Tibial nerve (tissue), 4 donors: Measurements from ENCODE around the gene RASSF5. TPM values are rescaled to one million over a fixed set of nuclear protein-coding genes. Genes with fewer than 3 reads are reported as not detected.

ENCODE experiments used
- DNase-seq, 2 donors: peaks; one replicate each; pipeline ENCODE4 v3.0.0-alpha.2; 2019; ENCODE audit warnings: low spot score in 2 of 2
- H3K27ac ChIP-seq, 4 donors: fragments of 200-600 bp; sonication (generic) in 3 of 4; one replicate each; pipeline ENCODE4 v1.5.1; 2017 to 2019; ENCODE audit warnings: mild to moderate bottlenecking in 1 of 4
- H3K27me3 ChIP-seq, 2 donors: fragments of 200-600 bp; sonication (generic) in 1 of 2; one replicate each; pipeline versions ENCODE4 v1.5.1 to v1.6.0; 2017 to 2019
- H3K36me3 ChIP-seq, 3 donors: fragments of 200-600 bp; sonication (generic); one replicate each; pipeline ENCODE4 v1.5.1; 2018 to 2019
- H3K4me1 ChIP-seq, 4 donors: fragments of 200-600 bp; sonication (generic) in 3 of 4; one replicate each; pipeline ENCODE4 v1.5.1; 2017 to 2019
- H3K4me3 ChIP-seq, 4 donors: fragments of 200-600 bp; sonication (generic) in 3 of 4; one replicate each; pipeline ENCODE4 v1.5.1; 2017 to 2019; ENCODE audit warnings: mild to moderate bottlenecking in 1 of 4, moderate library complexity in 1 of 4
- H3K9me3 ChIP-seq, 4 donors: fragments of 200-600 bp; sonication (generic) in 3 of 4; one replicate each; pipeline ENCODE4 v1.5.1; 2017 to 2019
- CTCF ChIP-seq, 5 experiments: fragments of 200-600 bp in 3 of 5; fragments of 450-650 bp in 2 of 5; sonication (generic) in 3 of 5; IDR thresholded peaks; one replicate each; pipeline ENCODE4 v1.5.1; 2016 to 2019; ENCODE audit warnings: antibody characterized with exemption in 5 of 5, mild to moderate bottlenecking in 3 of 5, moderate library complexity in 2 of 5
- EP300 ChIP-seq, 2 donors: sonication (generic); formaldehyde crosslinking; IDR thresholded peaks; one replicate each; pipeline ENCODE4 v1.6.1; 2017; ENCODE audit warnings: antibody characterized with exemption in 2 of 2, mild to moderate bottlenecking in 1 of 2
- POLR2A ChIP-seq, 2 donors: fragments of 450-650 bp; IDR thresholded peaks; one replicate each; pipeline ENCODE4 v1.6.1; 2017; ENCODE audit warnings: antibody characterized with exemption in 2 of 2, mild to moderate bottlenecking in 2 of 2, moderate library complexity in 2 of 2
- WGBS, 2 donors: methylation state at CpG; one replicate each; pipeline ENCODE4 v1.1.5; 2018; 5-methylcytosine and 5-hydroxymethylcytosine counted together
- total RNA-seq, 4 donors: library from RNA; depleted of rRNA; stranded (reverse); fragments of >200 nt; gene quantifications; one replicate each; pipeline ENCODE4 v1.1.0, GENCODE V29; 2016

RASSF5 gene
- total RNA-seq, 4 donors from 2014 or later = 24.0 to 32.9 (median 30.2) TPM

- DNase-seq = no peak
- H3K27ac ChIP-seq = peak overlapping the region in 2 of 4 donors; percentile 66 to 84
- no peaks in the 10 kb centered on the region for H3K9me3 ChIP-seq
- WGBS, 2 donors = 31% methylated on average over 6 of the region's 6 CpGs
- peaks cover 0 to 24% of the 10 kb centered on the region in 2 donors for H3K27me3 ChIP-seq
- peaks cover 0 to 82% (median 12%) of the 10 kb centered on the region in 4 donors for H3K4me1 ChIP-seq
- no peaks in the 10 kb centered on the region for H3K36me3 ChIP-seq
- TF ChIP-seq POLR2A (IDR thresholded peaks at IDR 0.05) (no peak), EP300 (IDR thresholded peaks at IDR 0.05) (peak in 1 of 2 donors; percentile 25)
- H3K4me3 ChIP-seq = peak overlapping the region in 3 of 4 donors; percentile 32 to 80 (median 63)
Observed at GRCh38 chr1:206508956-206509355, 1.6 kb downstream of the RASSF5 start.

- H3K27me3 ChIP-seq = peaks cover 0 to 24% of the 10 kb centered on the region in 2 donors
- peaks cover 0 to 82% (median 16%) of the 10 kb centered on the region in 4 donors for H3K4me1 ChIP-seq
- H3K27ac ChIP-seq = peak overlapping the region in 1 of 4 donors; percentile 15
- no peak for TF ChIP-seq EP300 (IDR thresholded peaks at IDR 0.05)
- no peak for TF ChIP-seq POLR2A (IDR thresholded peaks at IDR 0.05)
- TF ChIP-seq CTCF (IDR thresholded peaks at IDR 0.05) = no peak
- DNase-seq = no peak
- H3K9me3 ChIP-seq = no peaks in the 10 kb centered on the region
- no peaks in the 10 kb centered on the region for H3K36me3 ChIP-seq
- H3K4me3 ChIP-seq = peak overlapping the region in 1 of 4 donors; percentile 80
- WGBS, 2 donors = 63 to 73% methylated on average over 12 of the region's 12 CpGs
Observed at GRCh38 chr1:206509612-206510257, 2.4 kb downstream of the RASSF5 start.

GRCh38 chr1:206510371-206510770 is 3.0 kb downstream of the RASSF5 start:
- Histone ChIP-seq H3K27me3 (peaks cover 0 to 24% of the 10 kb centered on the region in 2 donors), H3K4me3 (no peak overlapping the region), H3K4me1 (peaks cover 0 to 81% (median 16%) of the 10 kb centered on the region in 4 donors), H3K9me3 (no peaks in the 10 kb centered on the region), H3K36me3 (no peaks in the 10 kb centered on the region), H3K27ac (peak overlapping the region in 2 of 4 donors; percentile 43 to 82)
- TF ChIP-seq EP300 (IDR thresholded peaks at IDR 0.05) (no peak), POLR2A (IDR thresholded peaks at IDR 0.05) (no peak)
- WGBS, 2 donors = 74 to 89% methylated on average over 5 of the region's 5 CpGs
- DNase-seq = no peak

GRCh38 chr1:206511362-206512057 is 4.2 kb downstream of the RASSF5 start:
- peak in 1 of 2 donors; percentile 9 for DNase-seq

GRCh38 chr1:206512058-206512850 is 4.9 kb downstream of the RASSF5 start:
- Histone ChIP-seq H3K27ac (peak overlapping the region; percentile 37 to 82 (median 62)), H3K4me3 (no peak overlapping the region), H3K9me3 (no peaks in the 10 kb centered on the region), H3K4me1 (peaks cover 0 to 69% (median 16%) of the 10 kb centered on the region in 4 donors), H3K27me3 (peaks cover 0 to 13% of the 10 kb centered on the region in 2 donors), H3K36me3 (no peaks in the 10 kb centered on the region)
- WGBS, 2 donors = 47 to 49% methylated on average over 14 of the region's 14 CpGs
- DNase-seq = peak in 1 of 2 donors; percentile 9
- TF ChIP-seq POLR2A (IDR thresholded peaks at IDR 0.05) = no peak
- TF ChIP-seq CTCF (IDR thresholded peaks at IDR 0.05) = no peak
- no peak for TF ChIP-seq EP300 (IDR thresholded peaks at IDR 0.05)

More at GRCh38 chr1:206511362-206512057, 4.2 kb downstream of the RASSF5 start:
- Histone ChIP-seq H3K27ac (peak overlapping the region; percentile 25 to 82 (median 62)), H3K9me3 (no peaks in the 10 kb centered on the region), H3K4me3 (no peak overlapping the region), H3K27me3 (peaks cover 0 to 20% of the 10 kb centered on the region in 2 donors), H3K36me3 (no peaks in the 10 kb centered on the region), H3K4me1 (peaks cover 0 to 73% (median 16%) of the 10 kb centered on the region in 4 donors)
- no peak for TF ChIP-seq POLR2A (IDR thresholded peaks at IDR 0.05)
- no peak for TF ChIP-seq CTCF (IDR thresholded peaks at IDR 0.05)
- no peak for TF ChIP-seq EP300 (IDR thresholded peaks at IDR 0.05)
- 61 to 74% methylated on average over 14 of the region's 14 CpGs for WGBS, 2 donors
